Activated T-cell treated with anti-CD3 and anti-CD28 coated beads for 24 hours (primary cell): ENCODE results near the gene CEP170.

Source experiments
- DNase-seq: peaks from one replicate; pipeline ENCODE4 v3.0.0-alpha.2; 2020; ENCODE audit warnings: low read depth

CEP170 gene

GRCh38 chr1:243267914-243268653 is 13.0 kb upstream of the CEP170 start:
- no peak for DNase-seq

- DNase-seq: no peak
Measured at GRCh38 chr1:243267471-243267880, 12.4 kb upstream of the CEP170 start.

- no peak for DNase-seq
Measured at GRCh38 chr1:243266231-243266630, 11.2 kb upstream of the CEP170 start.

- no peak for DNase-seq
Measured at GRCh38 chr1:243264717-243265116, 9.6 kb upstream of the CEP170 start.

GRCh38 chr1:243261390-243261789 is 6.3 kb upstream of the CEP170 start:
- DNase-seq: no peak

- DNase-seq: no peak
Measured at GRCh38 chr1:243260221-243260880, 5.3 kb upstream of the CEP170 start.

- DNase-seq: no peak
Measured at GRCh38 chr1:243258731-243259130, 3.6 kb upstream of the CEP170 start.

- no peak for DNase-seq
Measured at GRCh38 chr1:243257189-243257588, 2.1 kb upstream of the CEP170 start.

GRCh38 chr1:243256590-243256989 is 1.5 kb upstream of the CEP170 start:
- no peak for DNase-seq

- peak; percentile 94 for DNase-seq
Measured at GRCh38 chr1:243255791-243256512, 871 bp upstream of the CEP170 start, which contains the start of gene SDCCAG8. TSS of gene SDCCAG8 (plus strand) at chr1:243256041. CDS start at chr1:243256174, 133 bp downstream.

- DNase-seq: peak; percentile 62
Measured at GRCh38 chr1:243254233-243254926, 701 bp downstream of the CEP170 start.

- DNase-seq: no peak
Measured at GRCh38 chr1:243253926-243254232, 1.2 kb downstream of the CEP170 start.

GRCh38 chr1:243253211-243253925 is 1.7 kb downstream of the CEP170 start:
- no peak for DNase-seq

- DNase-seq: no peak
Measured at GRCh38 chr1:243251539-243251938, 3.5 kb downstream of the CEP170 start.

GRCh38 chr1:243250102-243250501 is 5.0 kb downstream of the CEP170 start:
- no peak for DNase-seq

- no peak for DNase-seq
Measured at GRCh38 chr1:243249214-243249613, 5.9 kb downstream of the CEP170 start.

- no peak for DNase-seq
Measured at GRCh38 chr1:243247901-243248300, 7.2 kb downstream of the CEP170 start.

- DNase-seq: no peak
Measured at GRCh38 chr1:243246916-243247315, 8.2 kb downstream of the CEP170 start.

- no peak for DNase-seq
Measured at GRCh38 chr1:243244432-243244841, 10.6 kb downstream of the CEP170 start.

- no peak for DNase-seq
Measured at GRCh38 chr1:243236604-243237252, 18.4 kb downstream of the CEP170 start.

- DNase-seq: no peak
Measured at GRCh38 chr1:243234978-243235647, 20.0 kb downstream of the CEP170 start.
